ENCODE results near the gene MRAP. TPM values are rescaled to one million over a fixed set of nuclear protein-coding genes. Genes with fewer than 3 reads are reported as not detected.

Gene MRAP
- total RNA-seq, 1 experiment from 2014 or later = not detected

DNA sequence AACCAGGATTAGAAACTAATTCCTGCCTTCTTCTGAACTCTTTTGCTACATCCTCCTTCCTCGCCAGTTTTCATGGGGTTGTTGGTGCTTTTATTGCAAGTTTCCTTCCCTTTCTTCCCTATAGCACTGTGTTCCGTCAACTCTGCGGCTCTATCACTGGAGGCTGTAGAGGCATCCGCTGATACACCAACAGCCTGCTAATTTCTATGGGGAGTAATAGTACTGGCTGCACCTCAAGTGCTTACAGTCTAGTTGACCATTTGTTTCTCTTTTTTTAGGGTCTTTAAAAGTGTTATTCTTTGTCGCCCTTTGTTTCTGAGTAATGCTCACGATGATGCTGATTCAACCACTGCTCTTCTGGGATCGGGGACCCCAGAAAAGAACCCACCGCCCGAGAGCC, 20.6 kb upstream of the MRAP start:
- peak; percentile 22 for DNase-seq (ENCODE audit: low spot score)
- ChIA-PET POLR2A (ENCODE audit: low non-redundant PET) (interaction anchor here (0.7 kb wide), 1 partner anchor 754 kb away, joined by 7 read pairs; no protein-coding TSS in a partner anchor), CTCF (interaction anchor here (0.7 kb wide), 1 partner anchor 323 kb away, joined by 8 read pairs; no protein-coding TSS in a partner anchor)
- peaks cover 11% of the 10 kb centered on the region for H3K36me3 ChIP-seq (ENCODE audit: insufficient read depth, low read length, poor library complexity, severe bottlenecking)
- intact Hi-C loops (cut with micrococcal nuclease; ENCODE audit: unreplicated experiment) = no loop called here
- H3K9me3 ChIP-seq (ENCODE audit: low read depth, low read length, poor library complexity, severe bottlenecking) = no peaks in the 10 kb centered on the region
- TSS peak; percentile 47 for BruUV-seq (replicated peaks)
- peak overlapping the region; percentile 98 for H3K4me3 ChIP-seq (ENCODE audit: low read depth, low read length, poor library complexity, severe bottlenecking)
- H3K27ac ChIP-seq (ENCODE audit: low read depth, low read length, poor library complexity, severe bottlenecking) = peak overlapping the region; percentile 71
- peaks cover 8% of the 10 kb centered on the region for H3K4me1 ChIP-seq (ENCODE audit: insufficient read depth, low read length, poor library complexity, severe bottlenecking)
- no peaks in the 10 kb centered on the region for H3K27me3 ChIP-seq (replicated peaks; ENCODE audit: insufficient read depth, low read depth, low read length, poor library complexity)
- no peak for TF ChIP-seq EZH2 (IDR thresholded peaks at IDR 0.05; ENCODE audit: borderline replicate concordance, low read depth, low read length, poor library complexity, severe bottlenecking)
- TF ChIP-seq, protein P1, sequence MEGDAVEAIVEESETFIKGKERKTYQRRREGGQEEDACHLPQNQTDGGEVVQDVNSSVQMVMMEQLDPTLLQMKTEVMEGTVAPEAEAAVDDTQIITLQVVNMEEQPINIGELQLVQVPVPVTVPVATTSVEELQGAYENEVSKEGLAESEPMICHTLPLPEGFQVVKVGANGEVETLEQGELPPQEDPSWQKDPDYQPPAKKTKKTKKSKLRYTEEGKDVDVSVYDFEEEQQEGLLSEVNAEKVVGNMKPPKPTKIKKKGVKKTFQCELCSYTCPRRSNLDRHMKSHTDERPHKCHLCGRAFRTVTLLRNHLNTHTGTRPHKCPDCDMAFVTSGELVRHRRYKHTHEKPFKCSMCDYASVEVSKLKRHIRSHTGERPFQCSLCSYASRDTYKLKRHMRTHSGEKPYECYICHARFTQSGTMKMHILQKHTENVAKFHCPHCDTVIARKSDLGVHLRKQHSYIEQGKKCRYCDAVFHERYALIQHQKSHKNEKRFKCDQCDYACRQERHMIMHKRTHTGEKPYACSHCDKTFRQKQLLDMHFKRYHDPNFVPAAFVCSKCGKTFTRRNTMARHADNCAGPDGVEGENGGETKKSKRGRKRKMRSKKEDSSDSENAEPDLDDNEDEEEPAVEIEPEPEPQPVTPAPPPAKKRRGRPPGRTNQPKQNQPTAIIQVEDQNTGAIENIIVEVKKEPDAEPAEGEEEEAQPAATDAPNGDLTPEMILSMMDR (conservative IDR thresholded peaks at IDR 0.05; ENCODE audit: low read depth, low read length) = no peak

DNA sequence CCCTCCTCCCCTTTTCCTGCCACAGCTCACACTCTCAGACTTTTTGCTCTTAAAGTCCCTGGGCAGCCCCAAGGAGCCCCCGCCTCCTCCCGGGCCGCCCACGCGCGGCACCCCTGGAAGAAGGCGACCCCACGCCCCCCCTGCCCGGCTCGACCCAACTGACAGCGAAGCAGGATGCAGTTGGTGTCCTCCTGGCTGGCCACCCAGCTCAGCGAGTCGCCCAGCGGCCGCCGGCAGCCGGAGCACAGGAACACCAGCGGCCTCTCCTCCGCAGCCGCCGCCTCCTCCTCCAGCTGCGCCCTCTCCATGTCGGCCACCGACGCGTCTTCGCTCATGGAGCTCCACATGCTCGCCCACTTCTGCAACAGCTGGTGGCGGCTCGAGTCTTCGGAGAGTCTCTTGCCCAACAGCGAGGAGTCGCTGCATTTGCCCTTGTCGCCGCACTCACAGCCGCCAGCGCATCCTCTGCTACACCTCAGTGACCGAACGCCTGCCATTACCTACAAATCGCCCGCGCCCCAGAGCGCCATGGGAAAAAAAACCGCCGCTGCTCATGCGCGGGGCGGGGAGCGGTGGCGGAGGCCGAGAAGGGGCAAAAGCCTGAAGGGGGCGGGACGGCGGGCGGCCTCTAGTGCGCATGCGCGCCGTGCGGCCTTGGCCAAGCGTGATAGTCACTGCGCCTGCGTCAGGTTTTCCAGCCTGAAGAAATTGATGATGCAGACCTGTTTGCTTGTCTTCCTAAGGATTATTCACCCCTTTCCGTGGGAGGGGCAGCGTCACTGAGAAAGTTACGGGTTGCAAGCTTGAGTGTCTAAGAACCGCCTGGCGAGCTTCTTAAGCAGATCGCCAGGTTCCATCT, 19.9 kb upstream of the MRAP start, which contains the start of gene MIS18A:
Gene MIS18A (minus strand): TSS at position 532 of the 859 bp plus-strand sequence. CDS start 35 bp downstream, at position 497.
- peaks cover 8% of the 10 kb centered on the region for H3K4me1 ChIP-seq (ENCODE audit: insufficient read depth, low read length, poor library complexity, severe bottlenecking)
- intact Hi-C loops (cut with micrococcal nuclease; ENCODE audit: unreplicated experiment) = no loop called here
- H3K27ac ChIP-seq (ENCODE audit: low read depth, low read length, poor library complexity, severe bottlenecking) = peak within 1 kb of the TSS; percentile 71
- CTCF ChIA-PET = interaction anchor here (0.6 to 0.7 kb wide), 2 partner anchors 302 to 322 kb away, joined by 4 to 8 read pairs; no protein-coding TSS in a partner anchor
- H3K9me3 ChIP-seq (ENCODE audit: low read depth, low read length, poor library complexity, severe bottlenecking) = no peaks in the 10 kb centered on the region
- TF ChIP-seq, protein P1 (conservative IDR thresholded peaks at IDR 0.05; ENCODE audit: low read depth, low read length) = no peak
- no peak for TF ChIP-seq EZH2 (IDR thresholded peaks at IDR 0.05; ENCODE audit: borderline replicate concordance, low read depth, low read length, poor library complexity, severe bottlenecking)
- H3K27me3 ChIP-seq (replicated peaks; ENCODE audit: insufficient read depth, low read depth, low read length, poor library complexity) = no peaks in the 10 kb centered on the region
- DNase-seq (ENCODE audit: low spot score) = peak; percentile 96
- H3K36me3 ChIP-seq (ENCODE audit: insufficient read depth, low read length, poor library complexity, severe bottlenecking) = peaks cover 9% of the 10 kb centered on the region
- H3K4me3 ChIP-seq (ENCODE audit: low read depth, low read length, poor library complexity, severe bottlenecking) = peak within 1 kb of the TSS; percentile 98
- no TSS peak for BruUV-seq (replicated peaks)
- POLR2A ChIA-PET (ENCODE audit: low non-redundant PET) = interaction anchor here (0.6 to 0.7 kb wide), 2 partner anchors 10 to 754 kb away, joined by 7 to 9 read pairs; no protein-coding TSS in a partner anchor

DNA sequence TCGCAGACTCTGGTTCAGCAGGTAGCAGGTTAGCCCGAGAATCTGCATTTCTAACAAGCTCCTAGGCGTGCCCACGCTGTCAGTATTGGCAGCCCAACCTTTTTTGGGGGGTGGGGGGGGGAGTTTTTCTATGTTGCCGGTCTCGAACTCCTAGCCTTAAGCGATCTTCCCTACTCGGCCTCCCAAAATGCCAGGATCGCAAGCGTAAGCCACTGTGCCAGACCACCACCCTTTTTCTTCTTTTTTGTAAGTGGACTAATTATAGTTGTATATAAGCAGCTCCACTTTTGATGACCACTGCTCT, 19.3 kb upstream of the MRAP start:
- ChIA-PET POLR2A (ENCODE audit: low non-redundant PET) (interaction anchor here (0.6 kb wide), 1 partner anchor 11 kb away, joined by 9 read pairs; no protein-coding TSS in a partner anchor), CTCF (interaction anchor here (0.6 kb wide), 1 partner anchor 301 kb away, joined by 4 read pairs; no protein-coding TSS in a partner anchor)
- no peaks in the 10 kb centered on the region for H3K27me3 ChIP-seq (replicated peaks; ENCODE audit: insufficient read depth, low read depth, low read length, poor library complexity)
- intact Hi-C loops (cut with micrococcal nuclease; ENCODE audit: unreplicated experiment) = no loop called here
- TF ChIP-seq EZH2 (IDR thresholded peaks at IDR 0.05; ENCODE audit: borderline replicate concordance, low read depth, low read length, poor library complexity, severe bottlenecking) = no peak
- TF ChIP-seq, protein P1 (conservative IDR thresholded peaks at IDR 0.05; ENCODE audit: low read depth, low read length) = no peak
- no peak for DNase-seq (ENCODE audit: low spot score)
- peak overlapping the region; percentile 98 for H3K4me3 ChIP-seq (ENCODE audit: low read depth, low read length, poor library complexity, severe bottlenecking)
- H3K36me3 ChIP-seq (ENCODE audit: insufficient read depth, low read length, poor library complexity, severe bottlenecking) = peaks cover 5% of the 10 kb centered on the region
- peak overlapping the region; percentile 49 for H3K27ac ChIP-seq (ENCODE audit: low read depth, low read length, poor library complexity, severe bottlenecking)
- peaks cover 8% of the 10 kb centered on the region for H3K4me1 ChIP-seq (ENCODE audit: insufficient read depth, low read length, poor library complexity, severe bottlenecking)
- TSS peak; percentile 90 for BruUV-seq (replicated peaks)
- H3K9me3 ChIP-seq (ENCODE audit: low read depth, low read length, poor library complexity, severe bottlenecking) = no peaks in the 10 kb centered on the region

Data from A673 (cell line).